ENCODE measurements around the gene LBHD2.

LBHD2 gene

DNA sequence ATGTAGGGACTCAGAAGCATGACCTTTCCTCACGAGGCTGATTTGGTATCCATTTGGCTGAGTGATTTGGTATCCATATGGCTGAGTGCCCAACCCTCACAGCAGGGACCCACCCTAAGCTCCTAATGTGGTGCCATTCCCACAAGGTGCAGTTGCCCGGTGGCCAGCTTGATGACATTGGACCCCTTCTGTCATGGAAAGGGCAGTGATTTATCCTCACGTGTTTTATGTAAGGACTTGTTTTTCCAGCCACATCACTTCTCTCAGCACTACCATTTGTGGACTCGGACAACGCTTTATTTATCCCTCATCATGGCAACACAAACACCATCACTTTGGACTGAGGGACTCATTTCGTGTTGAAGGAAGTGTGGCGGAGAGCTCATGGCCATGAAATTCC lies 18.1 kb upstream of the LBHD2 start:
- no peak overlapping the region for H3K27ac ChIP-seq (ENCODE audit: low read depth, low read length)
- H3K4me2 ChIP-seq (ENCODE audit: low read length): no peak overlapping the region
- no peak overlapping the region for H3K4me3 ChIP-seq (ENCODE audit: low read length)
- peaks cover 16% of the 10 kb centered on the region for H3K27me3 ChIP-seq (ENCODE audit: control insufficient read depth, low read length)
- H3K9me2 ChIP-seq (replicated peaks; ENCODE audit: control insufficient read depth, low read length): no peaks in the 10 kb centered on the region
- no peaks in the 10 kb centered on the region for H3K79me2 ChIP-seq (ENCODE audit: control insufficient read depth, low read length)
- no peaks in the 10 kb centered on the region for H3K36me3 ChIP-seq (ENCODE audit: control insufficient read depth, low read length)
- no peaks in the 10 kb centered on the region for H3K4me1 ChIP-seq (ENCODE audit: control insufficient read depth, low read length)
- no peaks in the 10 kb centered on the region for H3K9me3 ChIP-seq (ENCODE audit: control insufficient read depth, insufficient read depth, low read length)
- H4K20me1 ChIP-seq (ENCODE audit: control insufficient read depth, insufficient read depth, low read depth, low read length): no peaks in the 10 kb centered on the region
- no peak for TF ChIP-seq EZH2phosphoT487 (IDR thresholded peaks at IDR 0.05; ENCODE audit: borderline replicate concordance, low read length)
- TF ChIP-seq, protein P1, sequence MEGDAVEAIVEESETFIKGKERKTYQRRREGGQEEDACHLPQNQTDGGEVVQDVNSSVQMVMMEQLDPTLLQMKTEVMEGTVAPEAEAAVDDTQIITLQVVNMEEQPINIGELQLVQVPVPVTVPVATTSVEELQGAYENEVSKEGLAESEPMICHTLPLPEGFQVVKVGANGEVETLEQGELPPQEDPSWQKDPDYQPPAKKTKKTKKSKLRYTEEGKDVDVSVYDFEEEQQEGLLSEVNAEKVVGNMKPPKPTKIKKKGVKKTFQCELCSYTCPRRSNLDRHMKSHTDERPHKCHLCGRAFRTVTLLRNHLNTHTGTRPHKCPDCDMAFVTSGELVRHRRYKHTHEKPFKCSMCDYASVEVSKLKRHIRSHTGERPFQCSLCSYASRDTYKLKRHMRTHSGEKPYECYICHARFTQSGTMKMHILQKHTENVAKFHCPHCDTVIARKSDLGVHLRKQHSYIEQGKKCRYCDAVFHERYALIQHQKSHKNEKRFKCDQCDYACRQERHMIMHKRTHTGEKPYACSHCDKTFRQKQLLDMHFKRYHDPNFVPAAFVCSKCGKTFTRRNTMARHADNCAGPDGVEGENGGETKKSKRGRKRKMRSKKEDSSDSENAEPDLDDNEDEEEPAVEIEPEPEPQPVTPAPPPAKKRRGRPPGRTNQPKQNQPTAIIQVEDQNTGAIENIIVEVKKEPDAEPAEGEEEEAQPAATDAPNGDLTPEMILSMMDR (IDR thresholded peaks at IDR 0.05; ENCODE audit: low read depth, low read length, poor library complexity, severe bottlenecking): no peak
- no peaks in the 10 kb centered on the region for H3F3A ChIP-seq (ENCODE audit: control insufficient read depth, insufficient read depth)

DNA sequence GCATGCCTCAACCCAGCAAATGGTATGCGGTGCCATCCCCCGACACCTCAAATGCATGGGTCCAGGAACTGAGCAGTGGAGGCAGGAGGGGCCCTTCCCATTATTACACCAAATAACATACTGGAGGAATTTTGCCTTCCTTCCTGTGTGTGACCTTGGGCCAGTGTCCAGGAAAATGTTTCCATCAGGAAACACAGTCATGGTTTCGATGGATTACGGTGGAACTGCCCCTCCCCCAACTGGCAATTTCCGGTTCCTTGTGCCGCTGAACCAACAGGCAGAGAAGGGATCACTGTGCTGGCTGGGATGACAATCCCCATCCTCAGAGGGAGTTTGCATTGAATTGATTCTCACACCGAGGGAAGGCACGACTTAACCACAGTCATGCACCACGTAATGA lies 17.6 kb upstream of the LBHD2 start:
- Histone ChIP-seq H3F3A (ENCODE audit: control insufficient read depth, insufficient read depth) (no peaks in the 10 kb centered on the region), H3K9me2 (replicated peaks; ENCODE audit: control insufficient read depth, low read length) (no peaks in the 10 kb centered on the region), H3K79me2 (ENCODE audit: control insufficient read depth, low read length) (no peaks in the 10 kb centered on the region), H3K4me2 (ENCODE audit: low read length) (no peak overlapping the region), H3K4me1 (ENCODE audit: control insufficient read depth, low read length) (no peaks in the 10 kb centered on the region), H3K36me3 (ENCODE audit: control insufficient read depth, low read length) (no peaks in the 10 kb centered on the region), H3K4me3 (ENCODE audit: low read length) (no peak overlapping the region), H3K9me3 (ENCODE audit: control insufficient read depth, insufficient read depth, low read length) (no peaks in the 10 kb centered on the region), H4K20me1 (ENCODE audit: control insufficient read depth, insufficient read depth, low read depth, low read length) (no peaks in the 10 kb centered on the region), H3K27ac (ENCODE audit: low read depth, low read length) (no peak overlapping the region), H3K27me3 (ENCODE audit: control insufficient read depth, low read length) (peaks cover 16% of the 10 kb centered on the region)
- no peak for TF ChIP-seq EZH2phosphoT487 (IDR thresholded peaks at IDR 0.05; ENCODE audit: borderline replicate concordance, low read length)
- TF ChIP-seq, protein P1 (IDR thresholded peaks at IDR 0.05; ENCODE audit: low read depth, low read length, poor library complexity, severe bottlenecking): no peak

DNA sequence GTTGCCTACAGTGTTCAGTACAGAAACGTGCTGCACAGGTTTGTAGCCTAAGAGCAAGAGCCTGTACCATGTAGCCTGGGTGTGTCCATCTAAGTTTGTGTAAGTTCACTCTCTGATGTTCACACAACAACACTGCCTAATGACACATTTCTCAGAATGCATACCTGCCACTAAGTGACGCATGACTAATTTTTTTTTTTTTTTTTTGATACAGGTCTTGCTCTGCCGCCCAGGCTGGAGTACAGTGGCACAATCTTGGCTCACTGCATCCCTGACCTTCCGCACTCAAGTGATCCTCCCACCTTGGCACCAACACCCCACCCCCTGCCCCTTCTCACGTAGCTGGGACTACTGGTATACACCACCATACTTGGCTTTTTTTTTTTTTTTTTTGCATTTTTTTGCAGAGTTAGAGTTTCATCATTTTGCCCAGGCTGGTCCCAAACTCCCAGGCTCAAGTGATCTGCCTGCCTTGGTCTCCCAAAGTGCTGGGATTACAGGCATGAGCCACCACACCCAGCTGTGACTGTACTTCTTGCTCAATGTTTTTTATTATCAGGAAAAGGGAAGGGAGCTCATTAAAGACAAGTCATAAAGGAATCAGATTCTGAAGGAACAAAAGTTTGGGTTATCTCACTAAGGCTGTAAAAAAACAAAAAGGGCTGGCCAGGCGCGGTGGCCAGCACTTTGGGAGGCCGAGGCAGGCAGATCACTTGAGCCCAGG lies 16.6 kb upstream of the LBHD2 start:
- Histone ChIP-seq H4K20me1 (ENCODE audit: control insufficient read depth, insufficient read depth, low read depth, low read length) (no peaks in the 10 kb centered on the region), H3K79me2 (ENCODE audit: control insufficient read depth, low read length) (no peaks in the 10 kb centered on the region), H3K4me3 (ENCODE audit: low read length) (no peak overlapping the region), H3K4me2 (ENCODE audit: low read length) (no peak overlapping the region), H3K27ac (ENCODE audit: low read depth, low read length) (no peak overlapping the region), H3K36me3 (ENCODE audit: control insufficient read depth, low read length) (no peaks in the 10 kb centered on the region), H3F3A (ENCODE audit: control insufficient read depth, insufficient read depth) (no peaks in the 10 kb centered on the region), H3K9me2 (replicated peaks; ENCODE audit: control insufficient read depth, low read length) (no peaks in the 10 kb centered on the region), H3K27me3 (ENCODE audit: control insufficient read depth, low read length) (peaks cover 6% of the 10 kb centered on the region), H3K4me1 (ENCODE audit: control insufficient read depth, low read length) (no peaks in the 10 kb centered on the region), H3K9me3 (ENCODE audit: control insufficient read depth, insufficient read depth, low read length) (no peaks in the 10 kb centered on the region)
- TF ChIP-seq, protein P1 (IDR thresholded peaks at IDR 0.05; ENCODE audit: low read depth, low read length, poor library complexity, severe bottlenecking): no peak
- no peak for TF ChIP-seq EZH2phosphoT487 (IDR thresholded peaks at IDR 0.05; ENCODE audit: borderline replicate concordance, low read length)

Measured in DOHH2 (cell line).